Loucy (cell line): ENCODE results near the gene FAM98C.
"Not testable (repeated sequence)": the region's sequence is repeated elsewhere in the genome, so short reads cannot be mapped to it uniquely, and the experiment has no call there.

ENCODE experiments used
- H2AFZ ChIP-seq: fragments of 200-600 bp; sonication (generic); 2 replicates; pipeline ENCODE4 v1.6.0; 2016; ENCODE audit warnings: antibody characterized with exemption, mild to moderate bottlenecking, low read length, moderate library complexity
- H3F3A ChIP-seq: fragments of 200-600 bp; 2 replicates; pipeline ENCODE4 v1.6.0; 2016; ENCODE audit warnings: antibody characterized with exemption, low read depth, mild to moderate bottlenecking
- H3K27me3 ChIP-seq: fragments of 200-600 bp; sonication (generic); 2 replicates; pipeline ENCODE4 v1.6.1; 2014; ENCODE audit warnings: low read length, mild to moderate bottlenecking; ENCODE audit not compliant: insufficient read depth, poor library complexity, severe bottlenecking
- H3K36me3 ChIP-seq: fragments of 200-600 bp; sonication (generic); 2 replicates; pipeline ENCODE4 v1.6.1; 2016; ENCODE audit warnings: low read length; ENCODE audit not compliant: insufficient read depth
- H3K4me1 ChIP-seq: fragments of 200-600 bp; sonication (generic); 2 replicates; pipeline ENCODE4 v1.5.1; 2014; ENCODE audit warnings: low read length, mild to moderate bottlenecking; ENCODE audit not compliant: insufficient read depth, poor library complexity, severe bottlenecking
- H3K4me2 ChIP-seq: fragments of 200-600 bp; sonication (generic); 2 replicates; pipeline ENCODE4 v1.6.0; 2014; ENCODE audit warnings: antibody characterized with exemption, low read length, low read depth, mild to moderate bottlenecking; ENCODE audit not compliant: poor library complexity, severe bottlenecking
- H3K4me3 ChIP-seq: fragments of 200-600 bp; sonication (generic); 2 replicates; pipeline ENCODE4 v1.5.1; 2014; ENCODE audit warnings: low read length, mild to moderate bottlenecking, mixed read lengths; ENCODE audit not compliant: poor library complexity, severe bottlenecking
- H3K79me2 ChIP-seq: fragments of 200-600 bp; sonication (generic); 2 replicates; pipeline ENCODE4 v1.6.1; 2014; ENCODE audit warnings: low read length; ENCODE audit not compliant: insufficient read depth
- H3K9ac ChIP-seq: fragments of 200-600 bp; sonication (generic); 2 replicates; pipeline ENCODE4 v1.6.0; 2014; ENCODE audit warnings: mild to moderate bottlenecking, low read depth, low read length, moderate library complexity; ENCODE audit not compliant: poor library complexity, severe bottlenecking
- H3K9me2 ChIP-seq: fragments of 200-600 bp; sonication (generic); replicated peaks from 2 replicates; pipeline ENCODE4 v1.6.1; 2016; ENCODE audit warnings: low read depth, low read length, mixed read lengths
- H3K9me3 ChIP-seq: fragments of 200-600 bp; sonication (generic); 2 replicates; pipeline ENCODE4 v1.6.1; 2014; ENCODE audit warnings: mild to moderate bottlenecking, antibody characterized with exemption, low read length, low read depth; ENCODE audit not compliant: insufficient read depth
- H4K20me1 ChIP-seq: fragments of 200-600 bp; sonication (generic); 2 replicates; pipeline ENCODE4 v1.6.0; 2014; ENCODE audit warnings: antibody characterized with exemption, low read length, mild to moderate bottlenecking; ENCODE audit not compliant: insufficient read depth, poor library complexity, severe bottlenecking
- EZH2phosphoT487 ChIP-seq: fragments of 200-600 bp; IDR thresholded peaks from 2 replicates; pipeline ENCODE4 v1.6.1; 2018; ENCODE audit warnings: antibody characterized with exemption, mild to moderate bottlenecking, moderate library complexity, borderline replicate concordance
- TF ChIP-seq, protein P1 (sequence below): fragments of 200-600 bp; sonication (generic); conservative IDR thresholded peaks from 2 replicates; pipeline ENCODE4 v1.5.1; 2014; ENCODE audit warnings: mild to moderate bottlenecking, antibody characterized with exemption, low read length

FAM98C gene

DNA sequence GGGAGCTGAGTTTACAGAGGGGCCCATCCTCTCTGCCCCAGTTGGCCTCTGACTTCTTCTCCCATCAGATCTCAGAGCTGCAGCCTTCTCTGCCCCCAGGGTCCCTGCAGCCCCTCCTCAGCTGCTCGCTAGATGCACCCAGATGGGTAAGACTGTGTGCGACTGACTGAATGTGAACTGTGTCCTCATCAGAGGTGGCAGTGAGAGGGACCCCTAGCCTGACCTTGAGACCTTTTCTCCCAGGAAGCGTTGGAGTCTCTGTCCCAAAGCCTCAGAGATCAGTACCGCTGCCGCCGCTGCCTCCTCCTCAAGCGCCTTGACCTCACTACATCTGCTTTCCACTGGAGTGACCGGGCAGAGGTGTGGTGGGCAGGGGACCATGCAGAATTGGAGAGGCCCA is 2.4 kb downstream of the FAM98C start:
- TF ChIP-seq EZH2phosphoT487: no peak
- TF ChIP-seq, protein P1, sequence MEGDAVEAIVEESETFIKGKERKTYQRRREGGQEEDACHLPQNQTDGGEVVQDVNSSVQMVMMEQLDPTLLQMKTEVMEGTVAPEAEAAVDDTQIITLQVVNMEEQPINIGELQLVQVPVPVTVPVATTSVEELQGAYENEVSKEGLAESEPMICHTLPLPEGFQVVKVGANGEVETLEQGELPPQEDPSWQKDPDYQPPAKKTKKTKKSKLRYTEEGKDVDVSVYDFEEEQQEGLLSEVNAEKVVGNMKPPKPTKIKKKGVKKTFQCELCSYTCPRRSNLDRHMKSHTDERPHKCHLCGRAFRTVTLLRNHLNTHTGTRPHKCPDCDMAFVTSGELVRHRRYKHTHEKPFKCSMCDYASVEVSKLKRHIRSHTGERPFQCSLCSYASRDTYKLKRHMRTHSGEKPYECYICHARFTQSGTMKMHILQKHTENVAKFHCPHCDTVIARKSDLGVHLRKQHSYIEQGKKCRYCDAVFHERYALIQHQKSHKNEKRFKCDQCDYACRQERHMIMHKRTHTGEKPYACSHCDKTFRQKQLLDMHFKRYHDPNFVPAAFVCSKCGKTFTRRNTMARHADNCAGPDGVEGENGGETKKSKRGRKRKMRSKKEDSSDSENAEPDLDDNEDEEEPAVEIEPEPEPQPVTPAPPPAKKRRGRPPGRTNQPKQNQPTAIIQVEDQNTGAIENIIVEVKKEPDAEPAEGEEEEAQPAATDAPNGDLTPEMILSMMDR: no peak
- H3K36me3 ChIP-seq: no peaks in the 10 kb centered on the region

DNA sequence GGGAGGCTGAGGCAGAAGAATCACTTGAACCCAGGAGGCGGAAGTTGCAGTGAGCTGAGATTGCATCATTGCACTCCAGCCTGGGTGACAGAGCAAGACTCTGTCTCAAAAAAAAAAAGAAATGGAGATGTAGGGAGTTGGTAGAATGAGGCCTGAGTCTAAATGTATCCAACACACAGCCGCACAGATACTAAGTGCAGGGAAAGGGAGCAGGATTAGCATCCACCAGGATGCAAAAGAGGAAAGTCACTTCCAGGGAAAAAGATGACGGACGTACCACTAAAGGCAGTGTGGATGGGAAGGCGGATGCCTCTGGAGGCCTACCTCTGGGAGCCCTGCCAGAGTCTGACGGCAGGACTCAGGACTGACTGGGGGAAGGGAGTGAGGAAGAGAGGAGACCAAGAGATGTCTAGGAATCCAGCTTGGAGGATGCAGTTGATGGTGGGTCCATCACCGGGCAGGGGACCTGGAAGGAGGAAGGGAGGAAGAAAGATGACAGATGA is 6.8 kb downstream of the FAM98C start:
- H3K36me3 ChIP-seq: no peaks in the 10 kb centered on the region
- no peaks in the 10 kb centered on the region for H3K9me3 ChIP-seq
- no peak overlapping the region for H2AFZ ChIP-seq
- H3K4me2 ChIP-seq: no peak overlapping the region
- no peaks in the 10 kb centered on the region for H3K27me3 ChIP-seq
- H3K79me2 ChIP-seq: no peaks in the 10 kb centered on the region
- no peaks in the 10 kb centered on the region for H3K4me1 ChIP-seq
- TF ChIP-seq, protein P1: no peak
- TF ChIP-seq EZH2phosphoT487: no peak
- H3K9me2 ChIP-seq: no peaks in the 10 kb centered on the region
- H3K4me3 ChIP-seq: no peak overlapping the region
- no peaks in the 10 kb centered on the region for H4K20me1 ChIP-seq
- no peaks in the 10 kb centered on the region for H3F3A ChIP-seq
- H3K9ac ChIP-seq: no peak overlapping the region

More for the DNA sequence above, 2.4 kb downstream of the FAM98C start:
- Histone ChIP-seq H2AFZ (no peak overlapping the region), H3F3A (no peaks in the 10 kb centered on the region), H3K79me2 (peaks cover 6% of the 10 kb centered on the region), H3K9me3 (no peaks in the 10 kb centered on the region), H3K9ac (no peak overlapping the region), H3K4me2 (no peak overlapping the region), H3K27me3 (no peaks in the 10 kb centered on the region), H3K4me1 (peaks cover 13% of the 10 kb centered on the region), H3K4me3 (no peak overlapping the region), H4K20me1 (no peaks in the 10 kb centered on the region), H3K9me2 (no peaks in the 10 kb centered on the region)

DNA sequence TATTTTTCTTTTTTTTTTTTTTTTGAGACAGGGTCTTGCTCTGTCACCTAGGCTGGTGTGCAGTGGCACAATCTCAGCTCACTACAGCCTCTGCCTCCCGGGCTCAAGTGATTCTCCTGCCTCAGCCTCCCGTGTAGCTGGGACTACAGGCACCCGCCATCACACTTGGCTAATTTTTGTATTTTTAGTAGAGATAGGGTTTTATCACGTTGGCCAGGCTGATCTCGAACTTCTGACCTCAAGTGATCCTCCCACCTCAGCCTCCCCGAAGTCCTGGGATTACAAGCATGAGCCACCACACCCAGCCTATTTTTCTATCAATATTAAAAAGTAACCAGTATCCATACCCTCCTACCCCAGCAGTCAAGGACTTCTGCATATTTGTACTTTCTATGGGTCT is 7.5 kb downstream of the FAM98C start:
- H3K36me3 ChIP-seq, H3K9ac ChIP-seq, H3K4me1 ChIP-seq, H2AFZ ChIP-seq, H3K27me3 ChIP-seq, H4K20me1 ChIP-seq, H3K4me3 ChIP-seq, H3K4me2 ChIP-seq, H3K9me3 ChIP-seq, H3K9me2 ChIP-seq, H3K79me2 ChIP-seq, H3F3A ChIP-seq: not testable (repeated sequence)

DNA sequence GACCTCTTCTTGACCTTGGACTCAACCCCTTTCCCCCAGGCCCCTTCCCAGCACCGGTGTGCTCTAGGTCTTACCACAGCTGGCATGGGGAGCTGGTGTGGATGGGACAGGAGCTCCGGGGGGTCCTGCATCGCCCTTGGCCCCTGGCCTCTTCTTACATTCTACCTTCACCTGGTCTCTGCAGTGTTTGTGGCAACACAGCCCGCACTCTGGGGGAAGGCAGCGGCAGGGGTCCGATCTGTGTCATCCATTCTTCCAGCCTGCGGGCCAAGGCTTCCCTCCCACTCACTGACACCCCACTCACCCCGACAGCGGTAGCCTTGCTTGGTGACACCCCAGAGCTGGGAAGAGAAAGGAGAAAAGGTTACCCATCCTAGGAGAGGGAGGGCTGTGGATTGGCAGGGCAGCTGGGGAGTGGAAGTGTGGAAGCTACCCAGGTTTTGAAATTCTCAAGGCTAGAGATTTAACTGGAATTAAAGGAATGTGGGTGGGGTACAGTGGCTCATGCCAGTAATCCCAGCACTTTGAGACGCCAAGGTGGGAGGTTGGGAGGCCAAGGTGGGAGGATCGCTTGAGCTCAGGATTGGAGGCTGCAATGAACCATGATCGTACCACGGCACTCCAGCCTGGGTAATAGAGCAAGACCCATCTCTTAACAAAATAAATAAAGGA is 8.3 kb downstream of the FAM98C start:
- H3K9me2 ChIP-seq: no peaks in the 10 kb centered on the region
- no peaks in the 10 kb centered on the region for H3K79me2 ChIP-seq
- no peak overlapping the region for H3K9ac ChIP-seq
- TF ChIP-seq, protein P1: no peak
- TF ChIP-seq EZH2phosphoT487: no peak
- H3K4me3 ChIP-seq: no peak overlapping the region
- no peaks in the 10 kb centered on the region for H3K36me3 ChIP-seq
- H3K4me1 ChIP-seq: no peaks in the 10 kb centered on the region
- no peaks in the 10 kb centered on the region for H3K9me3 ChIP-seq
- H3K4me2 ChIP-seq: no peak overlapping the region
- H4K20me1 ChIP-seq: no peaks in the 10 kb centered on the region
- no peaks in the 10 kb centered on the region for H3K27me3 ChIP-seq
- no peak overlapping the region for H2AFZ ChIP-seq
- no peaks in the 10 kb centered on the region for H3F3A ChIP-seq

DNA sequence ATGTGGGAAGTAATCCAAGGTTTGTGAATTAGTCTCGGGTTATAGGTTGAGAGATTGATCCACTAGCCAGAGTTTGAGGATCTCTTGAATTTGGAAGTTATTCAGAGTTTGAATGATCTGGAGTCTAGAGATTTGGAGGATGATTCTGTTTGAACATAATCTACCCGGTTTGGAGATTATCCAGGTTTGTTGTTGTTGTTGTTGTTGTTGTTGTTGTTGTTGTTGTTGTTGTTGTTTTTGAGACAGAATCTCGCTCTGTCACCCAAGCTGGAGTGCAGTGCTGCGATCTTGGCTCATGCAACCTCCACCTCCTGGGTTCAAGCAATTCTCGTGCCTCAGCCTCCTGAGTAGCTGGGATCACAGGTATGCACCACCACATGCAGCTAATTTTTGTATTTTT is 9.0 kb downstream of the FAM98C start:
- not testable (repeated sequence) for H4K20me1 ChIP-seq, H3K79me2 ChIP-seq, H3K9me3 ChIP-seq, H3F3A ChIP-seq, H3K36me3 ChIP-seq, H3K9ac ChIP-seq, H3K4me3 ChIP-seq, H3K27me3 ChIP-seq, H3K4me1 ChIP-seq, H2AFZ ChIP-seq, H3K4me2 ChIP-seq, H3K9me2 ChIP-seq
